ENCODE data around the gene UQCRC2. TPM values are rescaled to one million over a fixed set of nuclear protein-coding genes. Genes with fewer than 3 reads are reported as not detected.

Gene UQCRC2
- polyA plus RNA-seq, 1 donor from 2014 or later = 484 TPM

GRCh38 chr16:21984062-21984461 lies 30.9 kb downstream of the UQCRC2 start:
- Histone ChIP-seq H3F3A (ENCODE audit: insufficient read depth, low read length, poor library complexity, severe bottlenecking) (no peaks in the 10 kb centered on the region), H2AFZ (ENCODE audit: low read depth, low read length) (no peak overlapping the region), H3K9me3 (ENCODE audit: low read length) (no peaks in the 10 kb centered on the region), H4K20me1 (ENCODE audit: insufficient read depth) (no peaks in the 10 kb centered on the region), H3K4me2 (ENCODE audit: low read length) (no peak overlapping the region), H3K9me2 (ENCODE audit: insufficient read depth, low read length) (no peaks in the 10 kb centered on the region), H3K9ac (ENCODE audit: low read length) (no peak overlapping the region), H3K79me2 (replicated peaks; ENCODE audit: insufficient read depth, low read length) (no peaks in the 10 kb centered on the region), H3K27ac (ENCODE audit: low read length) (no peak overlapping the region), H3K36me3 (ENCODE audit: insufficient read depth, low read length) (peaks cover 21% of the 10 kb centered on the region), H3K4me3 (ENCODE audit: low read length) (no peak overlapping the region), H3K27me3 (ENCODE audit: insufficient read depth, low read depth, low read length) (no peaks in the 10 kb centered on the region)
- TF ChIP-seq TAF1 (IDR thresholded peaks at IDR 0.05; ENCODE audit: low read depth) (no peak), RAD21 (conservative IDR thresholded peaks at IDR 0.05) (no peak), EP300 (conservative IDR thresholded peaks at IDR 0.05; ENCODE audit: poor library complexity, severe bottlenecking) (no peak), SMC3 (conservative IDR thresholded peaks at IDR 0.05; ENCODE audit: poor library complexity) (no peak), EZH2 (IDR thresholded peaks at IDR 0.05; ENCODE audit: borderline replicate concordance, insufficient read depth, low read length, poor library complexity, severe bottlenecking) (no peak), POLR2AphosphoS5 (IDR thresholded peaks at IDR 0.05) (no peak), MXI1 (conservative IDR thresholded peaks at IDR 0.05; ENCODE audit: poor library complexity, severe bottlenecking) (no peak)
- TF ChIP-seq, protein P1, sequence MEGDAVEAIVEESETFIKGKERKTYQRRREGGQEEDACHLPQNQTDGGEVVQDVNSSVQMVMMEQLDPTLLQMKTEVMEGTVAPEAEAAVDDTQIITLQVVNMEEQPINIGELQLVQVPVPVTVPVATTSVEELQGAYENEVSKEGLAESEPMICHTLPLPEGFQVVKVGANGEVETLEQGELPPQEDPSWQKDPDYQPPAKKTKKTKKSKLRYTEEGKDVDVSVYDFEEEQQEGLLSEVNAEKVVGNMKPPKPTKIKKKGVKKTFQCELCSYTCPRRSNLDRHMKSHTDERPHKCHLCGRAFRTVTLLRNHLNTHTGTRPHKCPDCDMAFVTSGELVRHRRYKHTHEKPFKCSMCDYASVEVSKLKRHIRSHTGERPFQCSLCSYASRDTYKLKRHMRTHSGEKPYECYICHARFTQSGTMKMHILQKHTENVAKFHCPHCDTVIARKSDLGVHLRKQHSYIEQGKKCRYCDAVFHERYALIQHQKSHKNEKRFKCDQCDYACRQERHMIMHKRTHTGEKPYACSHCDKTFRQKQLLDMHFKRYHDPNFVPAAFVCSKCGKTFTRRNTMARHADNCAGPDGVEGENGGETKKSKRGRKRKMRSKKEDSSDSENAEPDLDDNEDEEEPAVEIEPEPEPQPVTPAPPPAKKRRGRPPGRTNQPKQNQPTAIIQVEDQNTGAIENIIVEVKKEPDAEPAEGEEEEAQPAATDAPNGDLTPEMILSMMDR (IDR thresholded peaks at IDR 0.05; ENCODE audit: poor library complexity, severe bottlenecking) = no peak
- TF ChIP-seq, protein P2, sequence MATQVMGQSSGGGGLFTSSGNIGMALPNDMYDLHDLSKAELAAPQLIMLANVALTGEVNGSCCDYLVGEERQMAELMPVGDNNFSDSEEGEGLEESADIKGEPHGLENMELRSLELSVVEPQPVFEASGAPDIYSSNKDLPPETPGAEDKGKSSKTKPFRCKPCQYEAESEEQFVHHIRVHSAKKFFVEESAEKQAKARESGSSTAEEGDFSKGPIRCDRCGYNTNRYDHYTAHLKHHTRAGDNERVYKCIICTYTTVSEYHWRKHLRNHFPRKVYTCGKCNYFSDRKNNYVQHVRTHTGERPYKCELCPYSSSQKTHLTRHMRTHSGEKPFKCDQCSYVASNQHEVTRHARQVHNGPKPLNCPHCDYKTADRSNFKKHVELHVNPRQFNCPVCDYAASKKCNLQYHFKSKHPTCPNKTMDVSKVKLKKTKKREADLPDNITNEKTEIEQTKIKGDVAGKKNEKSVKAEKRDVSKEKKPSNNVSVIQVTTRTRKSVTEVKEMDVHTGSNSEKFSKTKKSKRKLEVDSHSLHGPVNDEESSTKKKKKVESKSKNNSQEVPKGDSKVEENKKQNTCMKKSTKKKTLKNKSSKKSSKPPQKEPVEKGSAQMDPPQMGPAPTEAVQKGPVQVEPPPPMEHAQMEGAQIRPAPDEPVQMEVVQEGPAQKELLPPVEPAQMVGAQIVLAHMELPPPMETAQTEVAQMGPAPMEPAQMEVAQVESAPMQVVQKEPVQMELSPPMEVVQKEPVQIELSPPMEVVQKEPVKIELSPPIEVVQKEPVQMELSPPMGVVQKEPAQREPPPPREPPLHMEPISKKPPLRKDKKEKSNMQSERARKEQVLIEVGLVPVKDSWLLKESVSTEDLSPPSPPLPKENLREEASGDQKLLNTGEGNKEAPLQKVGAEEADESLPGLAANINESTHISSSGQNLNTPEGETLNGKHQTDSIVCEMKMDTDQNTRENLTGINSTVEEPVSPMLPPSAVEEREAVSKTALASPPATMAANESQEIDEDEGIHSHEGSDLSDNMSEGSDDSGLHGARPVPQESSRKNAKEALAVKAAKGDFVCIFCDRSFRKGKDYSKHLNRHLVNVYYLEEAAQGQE (IDR thresholded peaks at IDR 0.05; ENCODE audit: borderline replicate concordance) = no peak

DNA sequence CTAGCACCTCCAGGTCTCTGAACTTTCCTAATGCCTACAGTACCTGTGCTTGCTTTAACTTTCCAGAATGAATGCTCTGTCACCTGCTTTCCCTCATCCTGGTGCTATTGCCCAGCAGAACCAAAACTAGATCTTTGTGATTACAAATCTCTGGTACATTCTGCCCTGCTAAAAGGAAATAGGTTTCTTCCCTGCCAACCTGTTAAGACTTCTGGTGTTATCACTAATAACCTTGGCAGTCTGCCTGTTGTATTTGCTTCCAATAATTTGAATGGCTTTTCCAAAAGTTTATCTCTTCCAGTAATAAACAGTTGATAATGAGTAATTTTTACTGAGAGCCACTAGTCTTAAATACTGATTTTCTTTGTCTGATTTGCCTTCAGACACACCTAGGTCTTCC lies 32.4 kb downstream of the UQCRC2 start:
- no peak overlapping the region for H3K4me2 ChIP-seq (ENCODE audit: low read length)
- no peak overlapping the region for H3K4me3 ChIP-seq (ENCODE audit: low read length)
- peaks cover 7% of the 10 kb centered on the region for H3K36me3 ChIP-seq (ENCODE audit: insufficient read depth, low read length)
- H3K27me3 ChIP-seq (ENCODE audit: insufficient read depth, low read depth, low read length) = no peaks in the 10 kb centered on the region
- H3F3A ChIP-seq (ENCODE audit: insufficient read depth, low read length, poor library complexity, severe bottlenecking) = no peaks in the 10 kb centered on the region
- no peak overlapping the region for H3K27ac ChIP-seq (ENCODE audit: low read length)
- H3K9me3 ChIP-seq (ENCODE audit: low read length) = no peaks in the 10 kb centered on the region
- no peaks in the 10 kb centered on the region for H3K79me2 ChIP-seq (replicated peaks; ENCODE audit: insufficient read depth, low read length)
- H4K20me1 ChIP-seq (ENCODE audit: insufficient read depth) = no peaks in the 10 kb centered on the region
- no peaks in the 10 kb centered on the region for H3K9me2 ChIP-seq (ENCODE audit: insufficient read depth, low read length)
- TF ChIP-seq MXI1 (conservative IDR thresholded peaks at IDR 0.05; ENCODE audit: poor library complexity, severe bottlenecking) (no peak), EZH2 (IDR thresholded peaks at IDR 0.05; ENCODE audit: borderline replicate concordance, insufficient read depth, low read length, poor library complexity, severe bottlenecking) (no peak), EP300 (conservative IDR thresholded peaks at IDR 0.05; ENCODE audit: poor library complexity, severe bottlenecking) (no peak), SMC3 (conservative IDR thresholded peaks at IDR 0.05; ENCODE audit: poor library complexity) (no peak), POLR2AphosphoS5 (IDR thresholded peaks at IDR 0.05) (no peak)
- H3K9ac ChIP-seq (ENCODE audit: low read length) = no peak overlapping the region
- H2AFZ ChIP-seq (ENCODE audit: low read depth, low read length) = no peak overlapping the region

Data from neural cell (in vitro differentiated cells).